ENCODE measurements around the gene NRXN3.

- TF ChIP-seq CTCF (conservative IDR thresholded peaks at IDR 0.05; ENCODE audit: low read depth in 2 of 2) (no peak), REST (IDR thresholded peaks at IDR 0.05; ENCODE audit: unreplicated experiment) (no peak), POLR2AphosphoS5 (IDR thresholded peaks at IDR 0.05; ENCODE audit: low read depth) (no peak), EZH2 (IDR thresholded peaks at IDR 0.05; ENCODE audit: low read depth, unreplicated experiment) (no peak), EZH2phosphoT487 (IDR thresholded peaks at IDR 0.05; ENCODE audit: unreplicated experiment) (no peak), CREB1 (CRISPR knock-in tag; IDR thresholded peaks at IDR 0.05; ENCODE audit: low read depth) (no peak), JUNB (IDR thresholded peaks at IDR 0.05; ENCODE audit: unreplicated experiment) (no peak), NANOG (IDR thresholded peaks at IDR 0.05; ENCODE audit: borderline replicate concordance) (no peak), ETS1 (IDR thresholded peaks at IDR 0.05) (no peak), ZNF331 (CRISPR knock-in tag; IDR thresholded peaks at IDR 0.05; ENCODE audit: low read depth) (no peak), ZNF462 (CRISPR knock-in tag; IDR thresholded peaks at IDR 0.05) (no peak), ZNF114 (CRISPR knock-in tag; IDR thresholded peaks at IDR 0.05) (no peak)
Measured at GRCh38 chr14:78700236-78700635, 530.1 kb downstream of the NRXN3 start.

All from GM23338 (cell line).